KMS-11 (cell line): ENCODE results near the gene TMEM127.

ENCODE experiments used
- H2AFZ ChIP-seq: fragments of 200-600 bp; sonication (generic); 2 replicates; pipeline ENCODE4 v1.6.1; 2016; ENCODE audit warnings: antibody characterized with exemption, mixed run types, low read depth
- H3K27ac ChIP-seq: fragments of 200-600 bp; sonication (generic); 2 replicates; pipeline ENCODE4 v1.6.1; 2016; ENCODE audit warnings: mild to moderate bottlenecking, mixed run types
- H3K27me3 ChIP-seq: fragments of 200-600 bp; sonication (generic); 2 replicates; pipeline ENCODE4 v1.6.1; 2017; ENCODE audit warnings: mild to moderate bottlenecking, low read depth, mixed run types, moderate library complexity; ENCODE audit not compliant: insufficient read depth
- H3K36me3 ChIP-seq: fragments of 200-600 bp; sonication (generic); 2 replicates; pipeline ENCODE4 v1.6.1; 2017; ENCODE audit warnings: mild to moderate bottlenecking, mixed run types; ENCODE audit not compliant: insufficient read depth
- H3K4me1 ChIP-seq: fragments of 200-600 bp; sonication (generic); 2 replicates; pipeline ENCODE4 v1.6.1; 2016; ENCODE audit warnings: mild to moderate bottlenecking, low read depth, mixed run types; ENCODE audit not compliant: poor library complexity, severe bottlenecking
- H3K4me2 ChIP-seq: fragments of 200-600 bp; sonication (generic); 2 replicates; pipeline ENCODE4 v1.7.0; 2016; ENCODE audit warnings: mild to moderate bottlenecking, mixed run types
- H3K4me3 ChIP-seq: fragments of 200-600 bp; sonication (generic); IDR thresholded peaks from 2 replicates; pipeline ENCODE4 v1.6.1; 2017; ENCODE audit warnings: low read depth, low read length, mixed read lengths; ENCODE audit not compliant: insufficient read depth
- H3K79me2 ChIP-seq: fragments of 200-600 bp; sonication (generic); 2 replicates; pipeline ENCODE4 v1.6.1; 2016; ENCODE audit warnings: low read depth, mixed run types; ENCODE audit not compliant: insufficient read depth
- H3K9ac ChIP-seq: fragments of 200-600 bp; sonication (generic); 2 replicates; pipeline ENCODE4 v1.6.1; 2016; ENCODE audit warnings: mild to moderate bottlenecking, mixed run types
- H4K20me1 ChIP-seq: fragments of 200-600 bp; sonication (generic); 2 replicates; pipeline ENCODE4 v1.6.1; 2016; ENCODE audit warnings: mild to moderate bottlenecking, mixed run types; ENCODE audit not compliant: insufficient read depth
- TF ChIP-seq, protein P1 (sequence below): fragments of 200-600 bp; sonication (generic); conservative IDR thresholded peaks from 2 replicates; pipeline ENCODE4 v1.6.1; 2017; ENCODE audit warnings: low read depth, mild to moderate bottlenecking, antibody characterized with exemption, low read length, moderate library complexity, mixed read lengths

TMEM127 gene

DNA sequence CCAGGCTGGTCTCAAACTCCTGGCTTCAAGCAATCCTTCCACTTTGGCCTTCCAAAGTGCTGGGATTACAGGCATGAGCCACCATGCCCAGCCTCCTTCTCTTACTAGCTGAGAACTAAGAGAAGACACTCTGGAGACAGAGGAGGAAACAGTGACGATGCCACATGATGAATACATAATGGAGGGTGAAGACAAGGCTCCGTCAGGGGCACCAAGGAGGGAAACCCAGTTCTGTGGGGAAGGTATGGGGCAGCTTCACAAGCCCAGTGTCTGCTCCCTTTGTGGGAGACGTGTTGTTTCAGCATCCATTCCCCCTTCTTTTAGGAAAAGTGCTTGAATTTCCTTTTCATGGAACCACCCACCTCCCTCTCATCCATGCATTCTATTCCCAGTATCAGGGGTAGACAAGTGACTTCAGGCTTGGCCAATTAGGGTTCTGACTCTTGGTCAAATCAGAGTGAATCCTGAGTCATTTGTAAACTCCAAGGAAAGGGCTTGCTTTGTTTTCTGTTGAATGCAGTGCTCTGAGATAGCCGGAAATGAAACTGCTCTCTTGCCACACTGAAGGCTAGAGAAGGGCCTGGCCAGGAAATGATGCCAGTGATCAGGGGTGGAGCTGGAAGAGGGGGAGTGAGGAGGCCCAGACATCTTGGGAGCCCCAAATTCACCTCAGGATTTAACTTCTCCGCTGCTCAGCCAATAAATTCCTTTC is 23.7 kb downstream of the TMEM127 start:
- no peaks in the 10 kb centered on the region for H3K27me3 ChIP-seq
- H3K9ac ChIP-seq = no peak overlapping the region
- H4K20me1 ChIP-seq = no peaks in the 10 kb centered on the region
- H3K36me3 ChIP-seq = no peaks in the 10 kb centered on the region
- peak overlapping the region; percentile 46 for H2AFZ ChIP-seq
- H3K4me3 ChIP-seq = no peak overlapping the region
- peak overlapping the region; percentile 48; the same call in 1 of the 2 replicates for H3K27ac ChIP-seq
- H3K79me2 ChIP-seq = no peaks in the 10 kb centered on the region
- peaks cover 28% of the 10 kb centered on the region for H3K4me1 ChIP-seq
- H3K4me2 ChIP-seq = peak overlapping the region; percentile 53
- TF ChIP-seq, protein P1, sequence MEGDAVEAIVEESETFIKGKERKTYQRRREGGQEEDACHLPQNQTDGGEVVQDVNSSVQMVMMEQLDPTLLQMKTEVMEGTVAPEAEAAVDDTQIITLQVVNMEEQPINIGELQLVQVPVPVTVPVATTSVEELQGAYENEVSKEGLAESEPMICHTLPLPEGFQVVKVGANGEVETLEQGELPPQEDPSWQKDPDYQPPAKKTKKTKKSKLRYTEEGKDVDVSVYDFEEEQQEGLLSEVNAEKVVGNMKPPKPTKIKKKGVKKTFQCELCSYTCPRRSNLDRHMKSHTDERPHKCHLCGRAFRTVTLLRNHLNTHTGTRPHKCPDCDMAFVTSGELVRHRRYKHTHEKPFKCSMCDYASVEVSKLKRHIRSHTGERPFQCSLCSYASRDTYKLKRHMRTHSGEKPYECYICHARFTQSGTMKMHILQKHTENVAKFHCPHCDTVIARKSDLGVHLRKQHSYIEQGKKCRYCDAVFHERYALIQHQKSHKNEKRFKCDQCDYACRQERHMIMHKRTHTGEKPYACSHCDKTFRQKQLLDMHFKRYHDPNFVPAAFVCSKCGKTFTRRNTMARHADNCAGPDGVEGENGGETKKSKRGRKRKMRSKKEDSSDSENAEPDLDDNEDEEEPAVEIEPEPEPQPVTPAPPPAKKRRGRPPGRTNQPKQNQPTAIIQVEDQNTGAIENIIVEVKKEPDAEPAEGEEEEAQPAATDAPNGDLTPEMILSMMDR = no peak

DNA sequence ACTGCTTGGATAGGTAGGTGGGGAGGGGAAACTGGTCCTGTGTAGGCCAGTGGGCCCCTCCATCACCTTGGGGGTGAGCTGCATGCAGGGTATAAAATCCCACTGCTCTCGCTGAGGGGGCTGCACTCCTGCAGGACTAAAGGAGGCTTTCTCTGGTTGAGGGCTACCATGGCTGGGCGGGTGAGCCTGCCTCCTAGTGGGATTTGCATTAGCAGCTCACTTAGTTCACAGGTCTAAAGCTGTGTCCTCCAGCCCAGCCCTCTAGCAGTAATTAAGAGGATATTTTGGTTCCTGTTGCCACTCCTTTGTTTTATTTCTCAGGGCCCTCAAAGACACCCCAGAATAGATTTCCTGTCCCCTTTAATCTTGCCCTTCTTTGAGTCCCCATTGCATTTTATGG is 24.6 kb downstream of the TMEM127 start:
- H3K4me2 ChIP-seq = no peak overlapping the region
- H3K27me3 ChIP-seq = no peaks in the 10 kb centered on the region
- H3K4me3 ChIP-seq = no peak overlapping the region
- peaks cover 28% of the 10 kb centered on the region for H3K4me1 ChIP-seq
- H3K79me2 ChIP-seq = no peaks in the 10 kb centered on the region
- H3K27ac ChIP-seq = no peak overlapping the region
- TF ChIP-seq, protein P1 = no peak
- H3K9ac ChIP-seq = no peak overlapping the region
- no peaks in the 10 kb centered on the region for H3K36me3 ChIP-seq
- no peaks in the 10 kb centered on the region for H4K20me1 ChIP-seq
- H2AFZ ChIP-seq = no peak overlapping the region

DNA sequence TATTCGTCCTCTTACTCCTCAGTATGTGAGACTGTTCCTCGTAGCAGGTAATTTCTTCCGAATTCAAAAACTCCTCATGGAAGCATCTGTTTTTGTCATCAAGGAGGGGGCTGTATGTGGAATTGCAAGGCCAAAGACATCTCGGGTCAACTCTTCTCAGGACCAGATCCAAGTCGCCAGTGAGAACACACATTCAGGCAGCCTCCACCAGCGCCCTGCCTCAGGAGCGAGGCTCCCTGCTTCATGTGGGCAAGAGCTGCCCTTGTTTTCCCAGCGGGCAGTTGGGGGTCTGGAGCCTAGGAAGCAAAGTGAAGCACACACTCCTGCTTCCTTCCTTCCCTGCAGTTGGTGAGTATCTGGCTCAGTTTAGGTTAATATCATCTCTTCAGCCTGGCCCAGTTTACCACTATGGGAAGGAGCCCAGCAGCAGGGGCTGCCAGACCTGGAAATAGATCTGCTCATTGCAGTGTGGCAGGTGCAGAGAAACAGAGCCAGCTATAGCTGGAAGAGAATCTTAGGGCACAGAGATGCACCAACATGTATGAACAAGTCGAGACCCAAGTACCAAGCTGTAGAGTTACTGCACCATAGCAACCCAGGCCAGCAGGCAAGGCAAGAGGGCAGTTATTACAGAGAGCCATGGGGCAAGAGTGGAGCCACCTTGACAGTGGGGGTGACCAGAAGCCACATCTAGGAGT is 25.3 kb downstream of the TMEM127 start:
- H3K79me2 ChIP-seq = no peaks in the 10 kb centered on the region
- H3K27ac ChIP-seq = no peak overlapping the region
- H3K4me1 ChIP-seq = peaks cover 22% of the 10 kb centered on the region
- TF ChIP-seq, protein P1 = no peak
- no peaks in the 10 kb centered on the region for H3K36me3 ChIP-seq
- H3K9ac ChIP-seq = no peak overlapping the region
- H3K27me3 ChIP-seq = no peaks in the 10 kb centered on the region
- no peak overlapping the region for H3K4me2 ChIP-seq
- no peak overlapping the region for H3K4me3 ChIP-seq
- no peaks in the 10 kb centered on the region for H4K20me1 ChIP-seq
- H2AFZ ChIP-seq = no peak overlapping the region

DNA sequence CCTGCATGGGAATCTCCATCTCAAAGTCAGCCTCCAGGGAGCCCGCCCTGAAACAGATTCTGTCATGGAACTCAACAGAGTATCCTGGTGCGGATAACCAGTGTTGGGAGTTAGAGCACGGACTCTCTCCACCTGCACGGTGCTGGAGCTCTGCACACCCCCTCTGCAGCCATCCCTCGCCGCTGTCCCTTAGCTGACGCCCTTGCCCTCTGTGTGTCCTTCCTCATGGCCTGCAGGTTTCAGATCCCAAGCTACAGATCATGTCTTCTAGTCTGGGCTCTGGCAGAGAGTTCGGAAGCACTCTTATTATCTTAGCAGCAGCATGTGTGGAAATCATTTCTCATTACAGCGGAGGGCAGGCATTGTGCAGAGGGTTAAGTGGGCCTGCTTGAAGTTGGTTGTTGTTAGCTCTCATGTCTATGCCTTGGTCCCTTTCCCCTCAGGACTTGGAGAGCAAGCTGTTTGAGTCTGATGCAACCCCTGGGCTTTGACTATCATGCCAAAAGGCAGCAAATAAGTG is 26.0 kb downstream of the TMEM127 start:
- H3K27me3 ChIP-seq = no peaks in the 10 kb centered on the region
- H4K20me1 ChIP-seq = no peaks in the 10 kb centered on the region
- peaks cover 22% of the 10 kb centered on the region for H3K4me1 ChIP-seq
- H3K9ac ChIP-seq = no peak overlapping the region
- no peaks in the 10 kb centered on the region for H3K36me3 ChIP-seq
- TF ChIP-seq, protein P1 = no peak
- no peak overlapping the region for H3K27ac ChIP-seq
- H2AFZ ChIP-seq = no peak overlapping the region
- H3K79me2 ChIP-seq = no peaks in the 10 kb centered on the region
- no peak overlapping the region for H3K4me3 ChIP-seq
- no peak overlapping the region for H3K4me2 ChIP-seq
